AG04450 (cell line): ENCODE measurements around the gene CTTN. TPM values are rescaled to one million over a fixed set of nuclear protein-coding genes. Genes with fewer than 3 reads are reported as not detected.

ENCODE experiments used
- CTCF ChIA-PET: fragments of 300-600, 350-600 bp; formaldehyde crosslinking; extraction: SDS; loops from one replicate; lab custom pipeline; 2022; ENCODE audit warnings: antibody characterized with exemption, inconsistent platforms; lab: Charles Lee
- POLR2A ChIA-PET: fragments of 350-600 bp; formaldehyde crosslinking; extraction: SDS; loops from one replicate; lab custom pipeline; 2021; ENCODE audit warnings: antibody characterized with exemption, inconsistent platforms; lab: Yijun Ruan, JAX
- DNase-seq: peaks from one replicate; pipeline ENCODE4 v3.0.0-alpha.2; 2011; ENCODE audit warnings: low read depth, low spot score
- H3K27ac ChIP-seq: one replicate; pipeline ENCODE4 v1.5.1; 2012; ENCODE audit warnings: low read depth, low read length, control low read depth
- H3K27me3 ChIP-seq: one replicate; pipeline ENCODE4 v1.6.0; 2012; ENCODE audit warnings: low read length; ENCODE audit not compliant: control insufficient read depth, insufficient read depth
- H3K4me3 ChIP-seq: 2 replicates; pipeline ENCODE4 v1.5.1; 2011; ENCODE audit warnings: mild to moderate bottlenecking, low read depth, low read length, control low read depth
- H3K9me3 ChIP-seq: 2 replicates; pipeline ENCODE4 v1.5.1; 2012; ENCODE audit warnings: low read length; ENCODE audit not compliant: control insufficient read depth, insufficient read depth
- CTCF ChIP-seq: IDR thresholded peaks from 2 replicates; pipeline ENCODE4 v1.5.1; 2011; ENCODE audit warnings: low read depth, low read length, control low read depth, inconsistent platforms
- polyA plus RNA-seq: library from polyadenylated mRNA; depleted of rRNA; stranded (reverse); fragments of >200 nt; gene quantifications from 2 replicates; pipeline ENCODE4 v1.2.3, GENCODE V29; 2011

CTTN gene
- polyA plus RNA-seq, 1 experiment = 180 TPM

GRCh38 chr11:70353329-70353728 lies 45.0 kb upstream of the CTTN start:
- Histone ChIP-seq H3K27me3 (no peaks in the 10 kb centered on the region), H3K27ac (no peak overlapping the region), H3K9me3 (no peaks in the 10 kb centered on the region), H3K4me3 (no peak overlapping the region)
- DNase-seq = no peak
- POLR2A ChIA-PET = no interaction called here
- CTCF ChIA-PET = no interaction called here
- TF ChIP-seq CTCF = no peak

DNA sequence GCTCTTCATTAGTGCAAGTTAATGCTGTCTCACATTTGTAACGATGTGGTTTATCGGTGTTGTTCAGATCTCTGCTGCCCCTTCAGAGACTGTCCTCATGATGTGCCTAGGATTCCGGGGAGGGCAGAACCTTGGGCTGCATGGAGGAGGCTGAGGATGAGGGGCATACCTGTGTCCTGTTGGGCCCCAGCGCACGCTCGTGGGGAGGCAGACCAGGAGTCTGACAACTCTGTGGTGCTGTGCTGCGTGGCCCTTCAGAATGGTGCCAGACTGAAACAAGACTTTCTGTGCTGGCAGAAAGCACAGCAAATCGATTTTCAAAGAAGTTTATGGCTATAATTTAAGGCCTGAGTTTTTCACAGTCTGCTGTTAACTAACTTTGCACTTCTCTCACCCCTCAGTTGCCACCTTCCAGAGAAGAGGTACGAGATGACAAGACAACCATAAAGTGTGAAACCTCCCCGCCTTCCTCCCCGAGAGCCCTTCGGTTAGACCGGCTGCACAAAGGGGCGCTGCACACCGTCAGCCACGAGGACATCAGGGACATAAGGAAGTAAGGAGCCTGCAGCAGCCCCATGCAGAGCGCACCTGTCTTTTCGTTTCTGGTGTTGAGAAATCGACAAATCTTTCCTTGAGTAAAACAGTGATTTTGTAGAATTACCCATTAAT lies 44.3 kb upstream of the CTTN start:
- H3K4me3 ChIP-seq = no peak overlapping the region
- CTCF ChIA-PET = no interaction called here
- POLR2A ChIA-PET = no interaction called here

GRCh38 chr11:70354629-70355028 lies 43.7 kb upstream of the CTTN start:
- DNase-seq = no peak
- ChIA-PET POLR2A (no interaction called here), CTCF (interaction anchor here (1.1 kb wide), 1 partner anchor 61 kb away, joined by 3 read pairs; no protein-coding TSS in a partner anchor)
- H3K27ac ChIP-seq = no peak overlapping the region
- no peaks in the 10 kb centered on the region for H3K9me3 ChIP-seq
- no peaks in the 10 kb centered on the region for H3K27me3 ChIP-seq
- no peak for TF ChIP-seq CTCF
- no peak overlapping the region for H3K4me3 ChIP-seq

More for the DNA sequence above, 44.3 kb upstream of the CTTN start:
- no peaks in the 10 kb centered on the region for H3K9me3 ChIP-seq
- no peaks in the 10 kb centered on the region for H3K27me3 ChIP-seq
- TF ChIP-seq CTCF = no peak
- DNase-seq = no peak
- H3K27ac ChIP-seq = no peak overlapping the region

GRCh38 chr11:70358753-70359152 lies 39.6 kb upstream of the CTTN start:
- POLR2A ChIA-PET = no interaction called here
- CTCF ChIA-PET = no interaction called here
- no peak overlapping the region for H3K27ac ChIP-seq
- no peak overlapping the region for H3K4me3 ChIP-seq
- no peaks in the 10 kb centered on the region for H3K9me3 ChIP-seq
- no peak for TF ChIP-seq CTCF
- H3K27me3 ChIP-seq = no peaks in the 10 kb centered on the region
- no peak for DNase-seq

DNA sequence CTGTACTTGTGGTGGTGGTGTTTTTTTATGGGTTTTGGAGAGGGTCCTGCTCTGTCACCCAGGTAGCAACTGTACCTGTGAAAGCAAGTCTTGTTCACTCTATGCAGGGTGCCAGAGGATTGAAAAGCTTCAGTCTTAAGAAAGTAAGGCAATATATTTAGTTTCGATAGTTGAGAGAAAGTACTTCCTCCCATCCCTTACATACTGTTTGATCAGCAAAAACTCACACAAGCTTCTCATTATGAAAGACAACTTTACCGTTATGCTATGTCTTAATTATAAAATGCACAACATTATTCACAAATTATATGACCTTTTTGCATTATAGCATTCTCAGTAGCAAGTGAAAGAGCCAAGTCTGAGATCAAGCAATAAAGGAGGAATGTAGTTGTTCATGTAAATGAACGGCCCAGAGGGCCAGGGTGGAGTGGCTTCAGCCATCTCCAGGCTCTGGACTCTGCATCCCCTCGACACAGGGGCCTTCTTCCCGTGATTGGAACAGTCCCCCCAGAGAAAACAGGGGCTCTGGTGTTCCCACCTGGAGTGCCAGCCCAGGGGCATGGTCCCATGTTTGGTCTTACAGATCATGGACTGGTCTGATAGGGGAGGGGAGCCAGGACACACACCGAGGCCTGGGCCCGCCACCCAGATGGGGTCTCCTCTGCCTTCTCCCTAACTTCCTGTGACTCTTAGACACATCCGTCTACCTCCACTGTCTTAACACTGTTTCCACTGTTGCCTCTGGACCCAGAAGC lies 38.7 kb upstream of the CTTN start:
- Histone ChIP-seq H3K27ac (no peak overlapping the region), H3K27me3 (no peaks in the 10 kb centered on the region), H3K9me3 (no peaks in the 10 kb centered on the region), H3K4me3 (no peak overlapping the region)
- no peak for DNase-seq
- no peak for TF ChIP-seq CTCF
- ChIA-PET CTCF (no interaction called here), POLR2A (no interaction called here)
